ENCODE measurements around the gene KCNJ3.

DNA sequence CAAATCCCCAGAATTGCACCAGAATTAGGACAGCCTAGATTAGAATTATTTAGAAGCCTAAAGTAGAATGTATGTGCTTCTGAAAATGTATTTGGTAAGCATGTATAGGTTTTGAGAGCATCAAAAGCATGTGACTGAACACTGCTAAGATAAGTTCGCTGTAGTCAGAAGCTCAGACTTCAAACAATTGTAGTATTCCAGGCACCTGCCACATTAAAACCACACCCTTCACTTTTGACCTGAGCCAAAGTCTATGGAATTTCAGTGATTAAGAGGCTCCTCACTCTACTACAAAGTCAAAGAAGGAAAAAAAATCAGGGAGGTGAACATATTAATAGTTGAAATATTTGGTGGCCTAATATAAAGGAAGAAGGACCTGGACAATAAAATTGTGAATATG lies 8.2 kb downstream of the KCNJ3 start:
- TF ChIP-seq TCF7L2 (IDR thresholded peaks at IDR 0.05; ENCODE audit: low read depth, low read length) (no peak), REST (IDR thresholded peaks at IDR 0.05; ENCODE audit: insufficient read depth in 1 of 2, low read depth in 2 of 2, low read length in 1 of 2) (no peak)
